HepG2 (cell line): ENCODE data around the gene FMC1. TPM values are rescaled to one million over a fixed set of nuclear protein-coding genes. Genes with fewer than 3 reads are reported as not detected.

Source experiments
- ATAC-seq: fragments of 200-7000 bp; cut with Tn5 transposase; 3 replicates; pipeline ENCODE4 v1.9.1; 2020; ENCODE audit warnings: mild to moderate bottlenecking, moderate library complexity
- BruUV-seq: library from RNA; stranded (reverse); fragments of 400-500 nt; replicated peaks from 2 replicates; lab custom pipeline; 2021; lab: Mats Ljungman, UMichigan
- CTCF ChIA-PET: fragments of 300-600 bp; formaldehyde crosslinking; extraction: SDS; loops from one replicate; lab custom pipeline; 2021; ENCODE audit warnings: low total read pairs, inconsistent platforms, low intra/inter-chr PET ratio; lab: Yijun Ruan, JAX
- POLR2A ChIA-PET: fragments of 350-600 bp; sonication (Branson Sonifier 250); formaldehyde crosslinking; loops from one replicate; lab custom pipeline; 2020; ENCODE audit warnings: antibody characterized with exemption, inconsistent platforms; lab: Yijun Ruan, JAX
- DNase-seq: peaks from one replicate; pipeline ENCODE4 v3.0.0-alpha.2; 2015; ENCODE audit warnings: low spot score
- FAIRE-seq: peaks from 3 replicates; lab custom pipeline; 2011; peaks lifted over from hg19 to GRCh38; lab: Jason Lieb, UNC
- H2AFZ ChIP-seq: one replicate; pipeline ENCODE4 v1.6.1; 2011; ENCODE audit warnings: low read length, inconsistent platforms
- H3K27ac ChIP-seq: fragments of 300-600 bp; 3 replicates; pipeline ENCODE4 v1.8.0; 2011; ENCODE audit warnings: mixed run types, mild to moderate bottlenecking, mixed read lengths, low read length, inconsistent platforms; ENCODE audit not compliant: insufficient read depth; ENCODE audit errors: extremely low read length
- H3K27me3 ChIP-seq, 2 experiments: fragments of 200-600 bp in 1 of 2; 2 replicates in 1 of 2; 3 replicates in 1 of 2; pipeline versions ENCODE4 v1.6.0 to v1.8.0; 2011; ENCODE audit warnings: low read length in 2 of 2, mild to moderate bottlenecking in 2 of 2, moderate library complexity in 2 of 2, inconsistent platforms in 1 of 2; ENCODE audit not compliant: insufficient read depth in 2 of 2, control insufficient read depth in 1 of 2
- H3K36me3 ChIP-seq, 2 experiments: fragments of 200-600 bp in 1 of 2; replicated peaks in 1 of 2; 2 replicates in 1 of 2; 3 replicates in 1 of 2; pipeline versions ENCODE4 v1.5.1 to v1.8.0; 2011; ENCODE audit warnings: low read length in 2 of 2, inconsistent platforms in 1 of 2; ENCODE audit not compliant: insufficient read depth in 2 of 2, control insufficient read depth in 1 of 2
- H3K4me1 ChIP-seq: 2 replicates; pipeline ENCODE4 v1.5.1; 2012; ENCODE audit warnings: low read length, inconsistent platforms; ENCODE audit not compliant: insufficient read depth
- H3K4me2 ChIP-seq: 2 replicates; pipeline ENCODE4 v1.6.0; 2011; ENCODE audit warnings: low read depth, low read length, inconsistent platforms
- H3K4me3 ChIP-seq, 3 experiments: fragments of 200-600 bp in 1 of 3; sonication (generic), shearing (Covaris generic) in 1 of 3; replicated peaks in 1 of 3; 2 replicates each; pipeline ENCODE4 v1.5.1; 2011 to 2016; ENCODE audit warnings: low read length in 3 of 3, inconsistent platforms in 2 of 3, low read depth in 2 of 3, mild to moderate bottlenecking in 2 of 3, control low read depth in 1 of 3, mixed read lengths in 1 of 3; ENCODE audit not compliant: insufficient read depth in 1 of 3
- H3K79me2 ChIP-seq: one replicate; pipeline ENCODE4 v1.6.1; 2011; ENCODE audit warnings: low read length, inconsistent platforms; ENCODE audit not compliant: insufficient read depth
- H3K9ac ChIP-seq: 2 replicates; pipeline ENCODE4 v1.6.0; 2011; ENCODE audit warnings: mild to moderate bottlenecking, low read depth, low read length, inconsistent platforms; ENCODE audit not compliant: insufficient read depth
- H3K9me3 ChIP-seq: 2 replicates; pipeline ENCODE4 v1.5.1; 2012; ENCODE audit warnings: mild to moderate bottlenecking, low read length
- H4K20me1 ChIP-seq: 2 replicates; pipeline ENCODE4 v1.6.0; 2011; ENCODE audit warnings: inconsistent platforms, mild to moderate bottlenecking, low read length, moderate library complexity; ENCODE audit not compliant: insufficient read depth
- ATRX ChIP-seq: sonication (generic); formaldehyde crosslinking; IDR thresholded peaks from 2 replicates; pipeline ENCODE4 v1.4.0; 2020; ENCODE audit warnings: missing genetic modification reagents, borderline replicate concordance
- CHD4 ChIP-seq: fragments of 200-600 bp; sonication (generic); IDR thresholded peaks from 2 replicates; pipeline ENCODE4 v1.7.0; 2017; ENCODE audit warnings: mild to moderate bottlenecking, low read length, borderline replicate concordance
- EHMT2 ChIP-seq: fragments of 200-600 bp; sonication (generic); IDR thresholded peaks from 2 replicates; pipeline ENCODE4 v1.7.0; 2017; ENCODE audit warnings: antibody characterized with exemption, low read depth, low read length, borderline replicate concordance
- FOXA1 ChIP-seq, 2 experiments: fragments of 450-650 bp in 1 of 2; sonication (generic) in 1 of 2; formaldehyde crosslinking in 1 of 2; IDR thresholded peaks; 2 replicates each; pipeline versions ENCODE4 v1.4.0 to v1.6.1; 2016 to 2020; ENCODE audit warnings: missing genetic modification reagents in 1 of 2
- GFI1 ChIP-seq: sonication (generic); formaldehyde crosslinking; IDR thresholded peaks from 2 replicates; pipeline ENCODE4 v1.5.0; 2020; ENCODE audit warnings: missing genetic modification reagents, mild to moderate bottlenecking, borderline replicate concordance
- KLF12 ChIP-seq: sonication (generic); formaldehyde crosslinking; IDR thresholded peaks from 2 replicates; pipeline ENCODE4 v1.4.0; 2020; ENCODE audit warnings: missing genetic modification reagents, borderline replicate concordance
- MTF1 ChIP-seq: sonication (generic); formaldehyde crosslinking; IDR thresholded peaks from 2 replicates; pipeline ENCODE4 v1.5.0; 2020; ENCODE audit warnings: missing genetic modification reagents
- PRPF4 ChIP-seq: fragments of 200-400 bp; formaldehyde crosslinking; IDR thresholded peaks from 2 replicates; pipeline ENCODE4 v1.6.1; 2016; ENCODE audit warnings: low read length, low read depth; ENCODE audit not compliant: poor library complexity, severe bottlenecking
- RFXANK ChIP-seq: IDR thresholded peaks from 2 replicates; pipeline ENCODE4 v1.6.1; 2016
- RNF219 ChIP-seq: sonication (generic); formaldehyde crosslinking; IDR thresholded peaks from 2 replicates; pipeline ENCODE4 v1.5.0; 2020; ENCODE audit warnings: mild to moderate bottlenecking, missing genetic modification reagents
- SAP130 ChIP-seq: IDR thresholded peaks from 2 replicates; pipeline ENCODE4 v1.6.1; 2016; ENCODE audit warnings: low read depth
- SSRP1 ChIP-seq: IDR thresholded peaks from 2 replicates; pipeline ENCODE4 v1.6.1; 2016; ENCODE audit warnings: control low read depth
- TBL1XR1 ChIP-seq: fragments of 150-350 bp; IDR thresholded peaks from 2 replicates; pipeline ENCODE4 v1.6.1; 2014; ENCODE audit warnings: borderline replicate concordance, low read length; ENCODE audit not compliant: partially characterized antibody
- TRAFD1 ChIP-seq: sonication (generic); formaldehyde crosslinking; IDR thresholded peaks from 2 replicates; pipeline ENCODE4 v1.5.1; 2020; ENCODE audit warnings: missing genetic modification reagents, mild to moderate bottlenecking, borderline replicate concordance
- ZBTB8A ChIP-seq: sonication (generic); formaldehyde crosslinking; IDR thresholded peaks from 2 replicates; pipeline ENCODE4 v1.4.0; 2020; ENCODE audit warnings: mild to moderate bottlenecking, low read depth, missing genetic modification reagents, borderline replicate concordance
- ZNF615 ChIP-seq: sonication (generic); formaldehyde crosslinking; IDR thresholded peaks from 2 replicates; pipeline ENCODE4 v1.5.0; 2020; ENCODE audit warnings: mild to moderate bottlenecking, missing genetic modification reagents, borderline replicate concordance
- WGBS: methylation state at CpG from one replicate; pipeline ENCODE4 v1.1.6; 2017; ENCODE audit warnings: low lambda C conversion rate; 5-methylcytosine and 5-hydroxymethylcytosine counted together
- in situ Hi-C: cut with HindIII; loops from 2 replicates; pipeline ENCODE4 v1.10.0; 2017; ENCODE audit warnings: low pct_unique_long_range_greater_than_20kb; ENCODE audit not compliant: extremely low pct_ligation_motif_present
- intact Hi-C: fragments of 100-400 bp; cut with micrococcal nuclease; formaldehyde crosslinking; loops from one replicate; pipeline ENCODE4 v1.10.0; 2022; ENCODE audit not compliant: unreplicated experiment
- polyA plus RNA-seq, 8 experiments: library from polyadenylated mRNA; depleted of rRNA in 3 of 8; stranded (reverse) in 7 of 8; unstranded in 1 of 8; fragments of >200 nt; fragmentation: Illumina TruSeq in 4 of 8; extraction: Trizol in 4 of 8; gene quantifications; 2 replicates each; pipeline versions ENCODE4 v1.2.1 to v1.2.3, GENCODE V29; 2011 to 2016; ENCODE audit warnings: low read depth in 4 of 8, missing spikeins in 1 of 8, mixed read lengths in 1 of 8; ENCODE audit not compliant: insufficient read depth in 1 of 8
- total RNA-seq, 5 experiments: library from RNA; depleted of rRNA; stranded (reverse); fragments of >200 nt; fragmentation: Illumina TruSeq; extraction: Trizol; gene quantifications; 2 replicates each; pipeline ENCODE4 v1.2.3, GENCODE V29; 2016; ENCODE audit warnings: low read depth in 1 of 5
- TF ChIP-seq, protein P1 (sequence below): sonication (generic); formaldehyde crosslinking; IDR thresholded peaks from 2 replicates; pipeline ENCODE4 v1.4.0; 2020; ENCODE audit warnings: missing genetic modification reagents
- TF ChIP-seq, protein P2 (sequence below): sonication (generic); formaldehyde crosslinking; IDR thresholded peaks from 2 replicates; pipeline ENCODE4 v1.9.0; 2021; ENCODE audit warnings: missing genetic modification reagents, borderline replicate concordance

FMC1 gene
- total and polyA plus RNA-seq, 2 of the 13 experiments (the other 11 are each of a cell fraction or from before 2014, with no cell fraction given) = 39.2 to 50.7 TPM

- intact Hi-C loops (loop anchor here (1.0 to 10.0 kb wide), 3 partner anchors 40 to 235 kb away; partner anchors contain the start of genes UBN2 and ZC3HAV1), in situ Hi-C loops (no loop called here)
- H3K9ac ChIP-seq = no peak overlapping the region
- ATAC-seq = no peak
- H3K36me3 ChIP-seq = no peaks in the 10 kb centered on the region
- no peaks in the 10 kb centered on the region for H4K20me1 ChIP-seq
- no peak for FAIRE-seq
- ChIA-PET POLR2A (interaction anchor here (0.7 to 1.6 kb wide), 11 partner anchors 9 to 206 kb away, joined by 3 to 30 read pairs (median 3); partner anchors contain the start of genes LUC7L2 and UBN2), CTCF (no interaction called here)
- DNase-seq = no peak
- peaks cover 26% of the 10 kb centered on the region for H3K4me1 ChIP-seq
- peak overlapping the region; percentile 22 to 92 (median 25); a peak in 4 of 6 replicates for H3K4me3 ChIP-seq
- H3K27ac ChIP-seq = peak overlapping the region; percentile 100
- BruUV-seq = no TSS peak
- 93% methylated on average over 13 of the region's 13 CpGs for WGBS
- H3K27me3 ChIP-seq = no peaks in the 10 kb centered on the region; a peak in 1 of 5 replicates
- H3K79me2 ChIP-seq = peaks cover 12% of the 10 kb centered on the region
- H3K4me2 ChIP-seq = peak overlapping the region; percentile 87
- H2AFZ ChIP-seq = no peak overlapping the region
- H3K9me3 ChIP-seq = no peaks in the 10 kb centered on the region
- TF ChIP-seq, protein P1, sequence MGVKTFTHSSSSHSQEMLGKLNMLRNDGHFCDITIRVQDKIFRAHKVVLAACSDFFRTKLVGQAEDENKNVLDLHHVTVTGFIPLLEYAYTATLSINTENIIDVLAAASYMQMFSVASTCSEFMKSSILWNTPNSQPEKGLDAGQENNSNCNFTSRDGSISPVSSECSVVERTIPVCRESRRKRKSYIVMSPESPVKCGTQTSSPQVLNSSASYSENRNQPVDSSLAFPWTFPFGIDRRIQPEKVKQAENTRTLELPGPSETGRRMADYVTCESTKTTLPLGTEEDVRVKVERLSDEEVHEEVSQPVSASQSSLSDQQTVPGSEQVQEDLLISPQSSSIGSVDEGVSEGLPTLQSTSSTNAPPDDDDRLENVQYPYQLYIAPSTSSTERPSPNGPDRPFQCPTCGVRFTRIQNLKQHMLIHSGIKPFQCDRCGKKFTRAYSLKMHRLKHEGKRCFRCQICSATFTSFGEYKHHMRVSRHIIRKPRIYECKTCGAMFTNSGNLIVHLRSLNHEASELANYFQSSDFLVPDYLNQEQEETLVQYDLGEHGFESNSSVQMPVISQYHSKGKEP (CRISPR knock-in tag) = no peak
- TF ChIP-seq PRPF4 (peak; percentile 73), GFI1 (CRISPR knock-in tag) (0 out of 2 replicates have a peak, but pooled peaks have one; percentile 17), MTF1 (CRISPR knock-in tag) (0 out of 2 replicates have a peak, but pooled peaks have one; percentile 33), RFXANK (CRISPR knock-in tag) (peak; percentile 3; the same call in 1 of the 2 replicates), FOXA1 (IDR thresholded peaks at IDR 0.05) (no peak), FOXA1 (CRISPR knock-in tag; IDR thresholded peaks at IDR 0.05) (no peak), SSRP1 (CRISPR knock-in tag) (0 out of 2 replicates have a peak, but pooled peaks have one; percentile 3), TBL1XR1 (no peak), SAP130 (CRISPR knock-in tag) (no peak), EHMT2 (peak; percentile 54; the same call in 1 of the 2 replicates), CHD4 (peak; percentile 93), TRAFD1 (CRISPR knock-in tag) (0 out of 2 replicates have a peak, but pooled peaks have one; percentile 23), ZNF615 (CRISPR knock-in tag) (0 out of 2 replicates have a peak, but pooled peaks have one; percentile 20), ZBTB8A (CRISPR knock-in tag) (no peak), ATRX (CRISPR knock-in tag) (no peak), RNF219 (CRISPR knock-in tag) (0 out of 2 replicates have a peak, but pooled peaks have one; percentile 32), KLF12 (0 out of 2 replicates have a peak, but pooled peaks have one; percentile 4)
- TF ChIP-seq, protein P2, sequence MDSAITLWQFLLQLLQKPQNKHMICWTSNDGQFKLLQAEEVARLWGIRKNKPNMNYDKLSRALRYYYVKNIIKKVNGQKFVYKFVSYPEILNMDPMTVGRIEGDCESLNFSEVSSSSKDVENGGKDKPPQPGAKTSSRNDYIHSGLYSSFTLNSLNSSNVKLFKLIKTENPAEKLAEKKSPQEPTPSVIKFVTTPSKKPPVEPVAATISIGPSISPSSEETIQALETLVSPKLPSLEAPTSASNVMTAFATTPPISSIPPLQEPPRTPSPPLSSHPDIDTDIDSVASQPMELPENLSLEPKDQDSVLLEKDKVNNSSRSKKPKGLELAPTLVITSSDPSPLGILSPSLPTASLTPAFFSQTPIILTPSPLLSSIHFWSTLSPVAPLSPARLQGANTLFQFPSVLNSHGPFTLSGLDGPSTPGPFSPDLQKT = no peak
Measured at GRCh38 chr7:139339698-139340036, 1.5 kb upstream of the FMC1 start.
